Articular chondrocyte of knee joint (primary cell): ENCODE data around the gene TWIST2. TPM values are rescaled to one million over a fixed set of nuclear protein-coding genes. Genes with fewer than 3 reads are reported as not detected.

Source experiments
- total RNA-seq: library from RNA; depleted of rRNA; stranded (reverse); fragments of >200 nt; gene quantifications from 2 replicates; pipeline ENCODE4 v1.2.3, GENCODE V29; 2012

TWIST2 gene
- 6.9 and 9.2 TPM in 2 replicates for total RNA-seq

DNA sequence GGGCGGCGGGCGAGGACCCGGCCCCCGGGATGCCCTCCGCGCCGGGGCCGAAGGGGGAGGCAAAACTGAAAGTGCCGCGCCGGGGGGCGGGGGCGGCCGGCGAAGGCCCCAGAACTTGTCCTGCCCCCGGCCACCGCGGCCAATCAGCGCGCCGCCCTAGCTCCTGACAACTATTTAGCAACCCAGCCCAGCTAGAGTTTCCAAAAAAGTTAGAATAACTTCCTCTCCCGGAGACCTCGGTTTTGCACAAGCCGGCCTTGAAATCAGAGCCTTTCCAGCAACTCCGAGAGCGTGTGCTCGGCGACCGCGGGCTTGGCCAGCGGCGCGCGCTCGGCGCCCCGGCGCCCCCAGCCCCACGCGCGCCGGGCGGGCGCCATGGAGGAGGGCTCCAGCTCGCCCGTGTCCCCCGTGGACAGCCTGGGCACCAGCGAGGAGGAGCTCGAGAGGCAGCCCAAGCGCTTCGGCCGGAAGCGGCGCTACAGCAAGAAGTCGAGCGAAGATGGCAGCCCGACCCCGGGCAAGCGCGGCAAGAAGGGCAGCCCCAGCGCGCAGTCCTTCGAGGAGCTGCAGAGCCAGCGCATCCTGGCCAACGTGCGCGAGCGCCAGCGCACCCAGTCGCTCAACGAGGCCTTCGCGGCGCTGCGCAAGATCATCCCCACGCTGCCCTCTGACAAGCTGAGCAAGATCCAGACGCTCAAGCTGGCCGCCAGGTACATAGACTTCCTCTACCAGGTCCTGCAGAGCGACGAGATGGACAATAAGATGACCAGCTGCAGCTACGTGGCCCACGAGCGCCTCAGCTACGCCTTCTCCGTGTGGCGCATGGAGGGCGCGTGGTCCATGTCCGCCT, at the start of gene TWIST2:
Gene TWIST2, plus strand, starts transcription at position 245 of the 850 bp plus-strand sequence. Its CDS starts 131 bp downstream, at position 376.

